ENCODE measurements around the gene BOK.
"Not testable (repeated sequence)": the region's sequence is repeated elsewhere in the genome, so short reads cannot be mapped to it uniquely, and the experiment has no call there.

Gene BOK, protein sequence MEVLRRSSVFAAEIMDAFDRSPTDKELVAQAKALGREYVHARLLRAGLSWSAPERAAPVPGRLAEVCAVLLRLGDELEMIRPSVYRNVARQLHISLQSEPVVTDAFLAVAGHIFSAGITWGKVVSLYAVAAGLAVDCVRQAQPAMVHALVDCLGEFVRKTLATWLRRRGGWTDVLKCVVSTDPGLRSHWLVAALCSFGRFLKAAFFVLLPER
- total RNA-seq = 0 to 1.9 (median 0.88) reads per million in 4 experiments

GRCh38 chr2:241558532-241559322 is at the start of gene BOK:
TSS of gene BOK (plus strand) at chr2:241558745. CDS start at chr2:241559484, 739 bp downstream.
- DNase-seq = no peak

DNA sequence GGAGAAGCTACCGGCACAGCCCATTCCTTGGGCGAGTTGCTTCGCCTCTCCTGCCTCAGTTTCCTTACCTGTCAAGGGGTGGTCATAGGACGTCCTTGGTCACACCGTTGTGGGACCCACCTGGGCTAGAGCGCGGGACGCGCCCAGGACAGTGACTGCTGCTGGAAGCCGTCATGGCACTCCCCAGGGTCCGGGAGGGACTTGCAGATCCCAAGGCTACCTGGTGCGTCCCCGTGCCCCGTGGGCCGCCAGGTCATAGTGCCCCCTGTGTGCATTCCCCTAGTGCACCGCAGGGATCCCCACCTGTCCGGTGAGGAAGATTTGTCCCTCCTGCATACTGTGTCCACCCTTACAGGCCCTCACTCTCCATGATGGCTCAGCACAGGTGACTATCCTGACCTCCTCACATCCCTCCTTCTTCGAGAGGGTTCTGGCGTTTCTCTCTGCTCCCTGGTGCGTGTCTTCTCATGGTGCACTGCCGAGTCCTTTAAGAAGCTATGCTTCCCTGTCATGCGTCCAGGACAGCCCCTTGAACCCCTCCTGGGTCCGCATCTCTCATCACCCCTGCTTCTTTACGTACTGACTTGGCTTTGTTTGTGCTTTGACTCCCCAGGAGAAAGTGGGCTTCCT is 49.3 kb upstream of the BOK start:
- no peak for DNase-seq

- no peak for DNase-seq
These were observed 47.3 kb upstream of the BOK start for GRCh38 chr2:241511091-241511741.

GRCh38 chr2:241514553-241514952 is 44.0 kb upstream of the BOK start:
- DNase-seq = no peak

DNA sequence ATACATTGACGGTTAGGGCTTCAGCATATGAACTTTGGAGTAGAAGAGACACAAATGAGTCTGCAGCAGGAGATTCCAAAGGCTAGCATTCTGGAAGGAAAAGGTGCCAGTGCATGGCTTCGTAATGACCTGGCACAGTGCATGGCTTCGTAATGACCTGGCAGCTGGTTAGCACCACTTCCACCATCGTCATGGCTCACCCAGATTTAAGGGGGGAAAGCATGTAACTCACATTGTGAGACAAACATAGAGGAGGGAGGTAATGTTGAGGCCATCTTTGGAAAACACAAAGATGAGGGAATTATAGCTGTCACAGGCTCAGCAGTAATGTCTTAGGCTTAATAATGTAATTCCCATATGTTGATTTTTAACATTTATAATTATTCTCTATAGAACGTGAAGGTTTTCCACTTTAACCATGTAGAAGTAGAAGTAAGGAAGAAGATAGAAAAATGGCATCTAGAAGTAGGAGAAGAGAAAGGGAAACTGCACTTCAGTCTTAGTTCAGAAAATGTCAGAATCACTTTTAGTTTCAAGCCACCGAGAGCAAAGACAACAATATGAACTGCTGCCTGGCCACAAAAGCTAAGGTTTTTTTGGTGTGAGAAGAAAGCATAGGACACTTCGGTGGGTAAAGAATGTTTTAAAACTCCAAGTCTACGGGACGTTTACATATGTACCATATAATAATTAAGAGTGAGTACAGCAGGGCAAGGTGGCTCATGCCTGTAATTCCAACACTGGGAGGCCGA is 43.4 kb upstream of the BOK start:
- no peak for DNase-seq

DNA sequence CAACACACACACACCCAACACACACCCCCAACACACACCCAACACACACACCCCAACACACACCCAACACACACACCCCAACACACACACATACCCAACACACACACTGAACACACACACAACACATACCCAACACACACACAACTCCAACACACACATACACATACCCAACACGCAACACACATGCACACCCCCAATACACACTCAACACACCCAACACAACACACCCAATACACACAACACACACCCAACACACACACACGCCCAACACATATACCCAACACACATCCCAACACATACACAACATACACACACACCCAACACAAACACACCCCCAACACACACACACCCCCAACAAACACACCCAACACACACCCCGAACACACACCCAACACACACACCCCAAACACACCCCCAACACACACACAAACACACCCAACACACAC is 42.0 kb upstream of the BOK start:
- DNase-seq = no peak

DNA sequence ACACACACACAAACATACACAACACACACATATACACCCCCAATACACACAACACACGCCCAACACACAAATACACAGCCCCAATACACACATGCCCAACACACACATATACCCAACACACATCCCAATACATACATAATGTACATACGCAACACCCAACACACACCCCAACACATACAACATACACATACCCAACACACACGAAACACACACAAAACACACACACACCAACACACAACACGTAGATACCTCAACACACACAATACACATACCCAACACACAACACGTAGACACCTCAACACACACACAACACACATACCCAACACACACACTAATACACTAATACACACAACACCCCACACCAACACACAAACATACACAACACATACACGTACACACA is 41.2 kb upstream of the BOK start:
- DNase-seq = no peak

DNA sequence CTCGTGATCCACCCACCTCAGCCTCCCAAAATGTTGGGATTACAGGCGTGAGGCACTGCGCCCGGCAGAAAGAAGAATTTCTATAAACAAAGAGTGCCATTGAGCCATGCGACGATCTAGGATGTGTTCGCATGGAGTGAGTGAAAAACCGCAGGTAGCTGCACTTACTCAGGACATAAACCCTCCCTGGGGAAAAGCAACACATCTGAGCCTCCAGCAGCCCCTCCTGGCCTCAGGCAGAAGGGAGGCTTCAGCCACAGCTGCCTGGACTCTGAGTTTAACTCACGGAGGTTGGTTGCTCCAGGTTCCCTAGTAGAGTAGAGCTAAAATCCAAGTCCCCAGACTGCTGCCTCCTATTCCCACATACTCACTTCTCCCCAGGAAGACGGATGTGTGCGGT is 38.9 kb upstream of the BOK start:
- no peak for DNase-seq

DNA sequence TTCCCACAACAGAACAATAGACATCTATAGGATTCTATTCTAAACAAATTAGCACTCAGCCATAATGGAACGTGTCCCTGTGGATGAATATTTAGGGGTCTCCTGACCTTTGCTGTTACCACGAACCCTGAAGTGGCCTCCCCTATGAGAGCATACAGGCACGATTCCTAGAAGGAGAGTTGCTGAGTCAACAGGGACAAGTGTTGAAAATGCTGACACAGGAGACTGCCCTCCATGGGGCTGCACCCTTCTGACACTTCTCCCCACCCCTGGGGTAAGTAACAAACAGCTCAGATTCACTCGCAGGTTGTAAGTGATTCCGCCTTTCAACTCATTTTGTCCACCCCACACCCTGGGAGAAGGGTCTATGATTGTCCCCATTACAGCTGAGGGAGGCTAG is 36.1 kb upstream of the BOK start:
- DNase-seq = no peak

DNA sequence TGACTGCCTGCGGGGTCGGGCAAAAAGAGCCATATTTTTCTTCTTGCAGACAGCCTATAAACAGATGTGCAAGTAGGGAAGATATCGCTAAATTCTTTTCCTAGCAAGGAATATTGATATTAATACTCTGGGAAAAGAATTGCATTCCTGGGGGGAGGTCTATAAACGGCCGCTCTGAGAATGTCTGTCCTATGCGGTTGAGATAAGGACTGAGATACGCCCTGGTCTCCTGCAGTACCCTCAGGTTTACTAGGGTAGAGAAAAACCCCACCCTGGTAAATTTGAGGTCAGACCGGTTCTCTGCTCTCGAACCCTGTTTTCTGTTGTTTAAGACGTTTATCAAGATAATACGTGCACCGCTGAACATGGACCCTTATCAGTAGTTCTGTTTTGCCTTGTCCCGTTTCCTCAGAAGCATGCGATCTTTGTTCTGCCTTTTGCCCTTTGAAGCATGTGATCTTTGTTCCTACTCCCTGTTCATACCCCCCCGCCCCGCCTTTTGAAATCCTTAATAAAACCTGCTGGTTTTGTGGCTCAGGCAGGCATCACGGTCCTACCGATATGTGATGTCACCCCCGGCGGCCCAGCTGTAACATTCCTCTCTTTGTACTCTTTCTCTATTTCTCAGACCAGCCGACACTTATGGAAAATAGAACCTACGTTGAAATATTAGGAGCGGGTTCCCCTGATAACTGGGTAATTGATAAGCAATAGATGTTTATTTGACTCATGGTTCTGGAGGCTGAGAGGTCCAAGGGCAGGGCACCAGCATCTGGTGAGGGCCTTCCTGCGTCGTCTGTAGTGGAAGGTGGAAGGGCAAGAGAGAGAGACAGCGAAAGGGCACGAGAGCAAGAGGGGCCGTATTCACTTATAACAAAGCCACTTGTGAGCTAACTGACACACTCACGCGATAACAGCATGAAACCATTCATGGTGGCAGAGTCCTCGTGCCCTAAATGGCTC is 32.4 kb upstream of the BOK start:
- not testable (repeated sequence) for DNase-seq

GRCh38 chr2:241530571-241530970 is 28.0 kb upstream of the BOK start:
- DNase-seq = no peak

- no peak for DNase-seq
These were observed 27.3 kb upstream of the BOK start for GRCh38 chr2:241531161-241531722.

DNA sequence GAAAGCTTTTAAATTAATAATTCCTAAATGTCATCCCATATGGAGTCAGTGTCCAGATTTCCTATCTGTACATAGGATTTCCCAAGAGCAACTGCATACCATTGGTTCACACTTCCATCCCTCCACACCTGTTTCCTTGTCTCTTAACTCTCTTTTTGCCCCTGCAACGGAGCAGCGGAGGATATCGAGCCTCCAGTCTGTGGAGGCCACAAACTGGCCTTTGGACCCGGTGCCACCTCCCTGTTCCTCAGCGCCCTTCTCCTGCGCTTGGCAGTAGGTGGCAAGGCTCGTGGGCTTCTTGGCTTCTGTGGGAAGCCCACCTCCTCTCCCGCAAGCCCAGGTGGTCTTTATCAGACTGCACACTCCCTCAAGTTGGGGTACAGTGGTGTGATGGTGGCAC is 26.4 kb upstream of the BOK start:
- no peak for DNase-seq

- no peak for DNase-seq
These were observed 25.6 kb upstream of the BOK start for GRCh38 chr2:241532733-241533601.

DNA sequence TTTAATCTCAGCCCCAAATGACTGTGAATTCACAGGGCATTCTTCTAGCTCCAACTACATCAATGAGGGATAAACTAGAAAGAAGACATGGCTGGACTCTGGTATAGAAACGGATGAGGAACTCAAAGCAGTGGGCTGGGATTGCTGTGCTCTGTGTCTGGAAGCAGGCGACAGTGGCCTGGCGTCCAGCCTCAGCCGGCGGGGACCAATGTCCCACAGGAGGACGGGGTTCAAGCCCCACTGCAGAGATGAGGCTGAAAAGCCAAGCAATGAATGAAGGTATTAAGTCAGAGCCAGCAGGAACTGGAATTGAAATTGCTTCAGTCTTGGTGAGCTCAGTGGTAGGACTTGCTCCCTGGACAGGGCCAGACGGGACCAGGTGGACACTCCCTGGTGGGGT is 24.3 kb upstream of the BOK start:
- no peak for DNase-seq

DNA sequence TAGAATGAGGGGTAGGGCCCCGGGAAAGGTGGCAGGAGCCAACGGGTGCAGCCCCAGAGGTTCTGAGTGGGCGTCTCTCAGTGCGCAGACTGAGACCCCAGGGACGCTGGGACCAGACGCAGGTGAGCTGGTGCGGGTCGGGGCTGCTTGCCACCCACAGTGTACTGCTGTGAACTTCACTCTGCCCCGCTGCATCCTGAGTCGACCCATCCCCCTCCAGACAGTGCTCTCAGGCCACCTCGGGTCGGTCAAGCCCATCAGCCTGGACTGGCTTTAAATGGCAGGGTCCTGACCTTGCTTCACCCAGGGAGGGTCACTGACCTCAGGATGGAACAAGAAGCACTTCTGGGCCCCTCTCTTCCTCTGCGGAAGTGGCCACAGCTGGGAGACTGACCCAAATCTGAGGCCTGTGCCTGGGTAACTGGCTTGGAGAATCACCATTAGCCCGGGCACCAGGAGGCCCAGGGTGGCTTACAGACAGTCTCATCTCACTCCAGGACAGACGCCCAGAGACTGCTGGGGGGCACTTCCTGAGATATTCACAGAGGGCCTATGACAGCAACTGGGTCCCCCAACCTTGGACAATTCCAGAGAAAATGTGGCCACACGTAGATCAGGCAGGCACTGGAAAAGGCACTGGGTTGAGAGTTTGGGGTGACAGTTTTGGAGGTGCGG is 23.7 kb upstream of the BOK start:
- DNase-seq = no peak

- DNase-seq = no peak
These were observed 22.5 kb upstream of the BOK start for GRCh38 chr2:241535871-241536655.

GRCh38 chr2:241538838-241539615 is 19.5 kb upstream of the BOK start:
- DNase-seq = no peak

Data from effector CD8-positive, alpha-beta T cell (primary cell).